Fibroblast of lung (primary cell): ENCODE data around the gene TFAP2E.

Source experiments
- CTCF ChIP-seq, 2 donors: IDR thresholded peaks in 1 of 2; conservative IDR thresholded peaks in 1 of 2; 1 replicate in 1 of 2; 2 replicates in 1 of 2; pipeline ENCODE4 v1.5.1; 2011 to 2012; ENCODE audit warnings: low read length in 2 of 2, control low read depth in 1 of 2, inconsistent platforms in 1 of 2, low read depth in 1 of 2, mild to moderate bottlenecking in 1 of 2
- EZH2 ChIP-seq: IDR thresholded peaks from 2 replicates; pipeline ENCODE4 v1.5.1; 2012; ENCODE audit warnings: low read length, control low read depth, mild to moderate bottlenecking; ENCODE audit errors: missing control alignments

- TF ChIP-seq CTCF (conservative IDR thresholded peaks at IDR 0.05 in 1 of 2, IDR thresholded peaks at IDR 0.05 in 1 of 2; ENCODE audit: low read depth in 1 of 2, low read length in 2 of 2) = no peak
- TF ChIP-seq EZH2 = no peak
Observed at GRCh38 chr1:35577071-35577998, 4.2 kb downstream of the TFAP2E start.
